WI38 (cell line): ENCODE data around the gene C1QL1.

Experiments used
- H3K4me3 ChIP-seq: 2 replicates; pipeline ENCODE4 v1.5.1; 2011; ENCODE audit warnings: low read depth, mild to moderate bottlenecking, control low read depth, low read length
- TF ChIP-seq, protein P1 (sequence below): IDR thresholded peaks from 2 replicates; pipeline ENCODE4 v1.5.1; 2012; ENCODE audit warnings: low read depth, mild to moderate bottlenecking, control low read depth, low read length

Gene C1QL1

DNA sequence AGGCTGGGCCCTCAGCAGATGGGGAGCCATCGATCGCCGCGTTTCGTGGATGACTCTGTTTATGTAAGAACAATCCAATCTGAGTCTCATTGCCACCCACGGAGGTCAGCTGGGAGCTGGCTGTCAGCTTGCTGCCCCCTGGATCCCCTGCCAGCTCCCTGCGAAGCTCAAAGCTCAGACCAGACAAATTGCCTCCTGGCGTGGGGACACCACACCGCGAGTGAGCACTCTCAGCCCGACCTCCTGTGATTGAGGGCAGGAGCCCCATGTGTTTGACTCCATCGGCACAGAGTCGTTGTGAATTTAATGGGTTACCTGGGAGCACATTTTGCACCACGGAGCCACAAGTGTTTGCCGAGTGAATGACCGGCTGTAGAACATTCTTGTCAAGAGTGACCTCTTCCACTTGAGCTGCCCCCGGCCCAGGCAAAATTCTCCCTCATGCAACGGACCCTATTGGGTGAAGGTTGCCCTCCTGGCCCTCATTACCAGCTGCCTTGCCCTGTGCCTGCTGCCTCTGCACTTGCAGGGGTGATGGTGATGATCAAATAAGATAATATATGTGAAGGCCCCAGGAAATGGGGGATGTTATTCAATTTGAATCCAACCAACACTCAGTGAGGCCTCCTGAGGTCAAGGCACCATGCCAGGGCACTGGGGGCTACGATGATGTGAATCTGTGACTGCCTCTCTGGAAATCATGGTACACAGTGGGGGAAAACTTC is 45.2 kb downstream of the C1QL1 start:
- TF ChIP-seq, protein P1, sequence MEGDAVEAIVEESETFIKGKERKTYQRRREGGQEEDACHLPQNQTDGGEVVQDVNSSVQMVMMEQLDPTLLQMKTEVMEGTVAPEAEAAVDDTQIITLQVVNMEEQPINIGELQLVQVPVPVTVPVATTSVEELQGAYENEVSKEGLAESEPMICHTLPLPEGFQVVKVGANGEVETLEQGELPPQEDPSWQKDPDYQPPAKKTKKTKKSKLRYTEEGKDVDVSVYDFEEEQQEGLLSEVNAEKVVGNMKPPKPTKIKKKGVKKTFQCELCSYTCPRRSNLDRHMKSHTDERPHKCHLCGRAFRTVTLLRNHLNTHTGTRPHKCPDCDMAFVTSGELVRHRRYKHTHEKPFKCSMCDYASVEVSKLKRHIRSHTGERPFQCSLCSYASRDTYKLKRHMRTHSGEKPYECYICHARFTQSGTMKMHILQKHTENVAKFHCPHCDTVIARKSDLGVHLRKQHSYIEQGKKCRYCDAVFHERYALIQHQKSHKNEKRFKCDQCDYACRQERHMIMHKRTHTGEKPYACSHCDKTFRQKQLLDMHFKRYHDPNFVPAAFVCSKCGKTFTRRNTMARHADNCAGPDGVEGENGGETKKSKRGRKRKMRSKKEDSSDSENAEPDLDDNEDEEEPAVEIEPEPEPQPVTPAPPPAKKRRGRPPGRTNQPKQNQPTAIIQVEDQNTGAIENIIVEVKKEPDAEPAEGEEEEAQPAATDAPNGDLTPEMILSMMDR, result no peak
- H3K4me3 ChIP-seq, result no peak overlapping the region

DNA sequence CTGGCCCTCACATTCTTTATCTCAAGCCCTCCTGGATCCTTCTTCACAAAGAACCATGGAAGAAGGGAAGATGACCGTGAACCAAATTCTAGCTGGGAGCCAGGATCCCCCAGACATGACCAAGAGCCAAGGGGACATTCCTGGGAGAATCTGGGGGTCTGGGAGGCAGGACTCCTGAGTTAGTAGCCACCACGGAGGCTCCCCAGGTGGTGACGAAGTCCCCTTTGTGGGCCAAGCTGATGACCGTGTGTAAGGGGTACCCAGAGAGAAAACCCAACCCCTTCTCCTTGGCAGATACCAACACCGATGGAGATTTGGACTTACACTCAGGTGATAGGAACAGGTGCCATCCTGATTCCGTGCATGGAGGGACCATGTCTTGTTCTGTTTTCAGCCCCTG is 46.0 kb downstream of the C1QL1 start:
- H3K4me3 ChIP-seq, result no peak overlapping the region
- TF ChIP-seq, protein P1, result no peak

DNA sequence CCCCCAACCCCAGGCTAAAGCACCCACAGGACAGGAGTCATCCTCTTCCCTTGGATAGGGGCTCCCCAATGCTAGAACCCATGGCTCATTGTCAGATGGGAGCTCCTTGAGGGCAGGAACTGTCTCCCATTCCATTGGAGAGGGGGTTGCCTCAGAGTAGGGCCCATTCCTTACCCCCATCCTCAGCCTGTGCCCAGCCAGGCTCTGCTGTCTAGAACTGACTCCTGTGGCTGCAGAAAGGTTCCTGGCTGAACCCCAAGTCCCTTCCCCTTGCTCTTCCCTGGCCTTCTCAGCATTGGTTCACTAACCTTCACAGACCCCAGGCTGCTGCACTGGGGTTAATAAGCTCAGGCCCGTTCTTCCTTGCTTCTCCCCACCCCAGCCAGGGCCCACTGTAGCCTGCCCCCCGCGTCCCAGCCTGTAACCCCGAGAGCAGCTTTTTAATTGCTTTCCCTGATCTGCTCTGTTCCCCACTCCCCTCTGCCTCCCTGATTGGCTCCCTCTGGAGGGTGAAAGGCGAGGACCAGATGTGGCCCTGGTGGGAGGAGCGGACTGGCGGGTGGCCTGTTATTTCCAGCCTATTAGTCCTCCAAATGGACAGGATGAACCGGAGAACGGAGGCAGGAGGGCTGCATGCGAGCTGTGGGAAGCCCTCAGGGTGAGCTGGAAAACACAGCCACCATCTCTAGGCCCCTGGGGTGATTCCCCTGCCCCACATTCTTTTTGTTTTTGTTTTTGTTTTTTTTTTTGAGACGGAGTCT is 46.8 kb downstream of the C1QL1 start:
- TF ChIP-seq, protein P1, result no peak
- no peak overlapping the region for H3K4me3 ChIP-seq

DNA sequence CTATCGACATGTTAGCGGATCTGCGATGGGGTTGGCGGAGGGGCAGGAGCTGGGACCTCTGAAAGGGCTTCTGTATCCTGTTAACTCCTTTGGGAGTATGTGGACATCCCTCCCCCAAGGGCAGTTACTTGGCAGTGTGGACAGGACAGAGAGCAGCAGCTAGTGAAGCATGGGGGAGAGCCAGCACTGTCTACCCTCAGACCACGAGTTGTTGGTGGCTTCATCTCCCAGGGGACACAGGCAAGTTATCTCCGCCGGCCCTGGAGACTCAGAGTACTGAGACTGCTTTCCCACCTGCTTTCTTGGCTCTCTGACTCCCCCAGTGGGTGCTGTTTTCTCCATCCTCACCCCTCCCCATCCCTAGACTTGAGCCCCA is 47.5 kb downstream of the C1QL1 start:
- TF ChIP-seq, protein P1, result no peak
- no peak overlapping the region for H3K4me3 ChIP-seq

DNA sequence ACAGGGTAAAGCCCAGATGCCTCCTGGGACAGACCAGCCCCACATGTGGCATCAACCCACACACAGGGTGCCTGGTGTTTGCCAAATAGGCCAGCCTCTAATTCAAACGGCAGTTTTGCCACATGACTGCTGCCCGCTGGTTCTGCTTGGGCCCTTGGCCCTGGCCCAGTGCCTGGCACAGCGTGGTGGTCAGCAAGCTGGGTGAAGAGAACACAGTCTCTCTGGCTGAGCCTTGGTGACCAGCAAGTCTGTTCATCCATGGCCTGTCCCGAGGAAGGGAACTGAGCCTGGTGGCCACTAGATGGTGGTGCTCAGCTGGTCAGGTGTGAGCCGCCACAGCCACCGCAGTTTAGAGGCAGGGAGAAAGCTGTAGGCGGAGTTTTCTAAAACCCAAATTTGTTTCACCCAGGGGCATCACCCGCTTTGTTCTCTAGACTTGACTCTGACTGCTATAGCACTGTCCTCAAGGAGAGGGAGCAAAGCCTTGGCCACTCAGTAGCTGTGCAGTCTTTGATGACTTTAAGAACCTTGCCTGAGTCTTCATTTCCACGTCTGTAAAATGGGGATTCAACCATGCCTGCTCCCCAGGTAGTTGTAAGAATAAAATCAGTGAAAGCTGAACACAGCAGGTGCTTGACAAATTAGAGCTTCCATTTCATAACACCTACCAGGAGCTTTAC is 48.1 kb downstream of the C1QL1 start:
- TF ChIP-seq, protein P1, result peak; percentile 91
- H3K4me3 ChIP-seq, result no peak overlapping the region

DNA sequence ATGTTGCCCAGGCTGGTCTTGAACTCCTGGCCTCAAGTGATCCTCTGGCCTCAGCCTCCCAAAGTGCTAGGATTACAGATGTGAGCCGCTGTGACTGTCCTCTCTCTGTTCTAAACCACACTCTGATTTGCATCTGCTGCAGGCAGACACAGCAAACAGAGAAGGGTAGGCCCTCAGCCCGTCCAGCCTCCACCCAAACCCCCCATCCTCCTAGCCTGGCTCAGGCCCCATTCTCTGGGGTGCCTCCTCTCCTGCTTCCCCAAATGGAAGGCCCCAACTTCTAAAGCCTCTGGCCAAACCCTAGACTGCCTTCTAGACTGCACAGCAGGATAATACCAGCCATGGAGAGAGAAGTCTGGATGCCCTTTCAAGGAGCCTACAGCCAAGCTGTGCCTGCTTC is 48.7 kb downstream of the C1QL1 start:
- TF ChIP-seq, protein P1, result no peak
- no peak overlapping the region for H3K4me3 ChIP-seq

DNA sequence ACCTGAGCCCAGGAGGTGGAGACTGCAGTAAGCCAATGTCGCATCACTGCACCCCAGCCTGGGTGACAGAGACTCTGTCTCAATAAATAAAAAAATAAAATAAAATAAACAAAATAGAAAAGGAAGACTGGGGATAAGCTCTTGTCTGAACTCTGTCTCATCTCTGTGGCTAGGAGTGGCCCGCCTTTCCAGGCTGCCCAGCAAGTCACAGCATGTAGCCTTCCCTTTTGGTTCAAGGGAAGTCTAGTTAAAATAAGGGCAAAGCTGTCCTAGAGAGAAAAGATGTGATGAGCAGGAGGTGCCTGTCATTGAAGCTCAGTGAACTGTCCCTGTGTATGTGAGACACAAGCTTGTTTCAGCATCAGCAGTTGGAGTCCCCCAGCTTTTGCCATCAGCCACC is 50.1 kb downstream of the C1QL1 start:
- H3K4me3 ChIP-seq, result no peak overlapping the region
- TF ChIP-seq, protein P1, result no peak
